SK-N-SH treated with all-trans-retinoic acid at 6 μM for 48 hours (cell line): ENCODE results near the gene ADD3.

Experiments
- BACH2 ChIP-seq: fragments of 250-450 bp; sonication (Bioruptor Pico); IDR thresholded peaks from 2 replicates; pipeline ENCODE4 v1.9.0; 2021; ENCODE audit warnings: mild to moderate bottlenecking, borderline replicate concordance
- GLIS3 ChIP-seq: fragments of 250-450 bp; sonication (Bioruptor Pico); IDR thresholded peaks from 2 replicates; pipeline ENCODE4 v1.5.0; 2020; ENCODE audit warnings: mild to moderate bottlenecking, moderate library complexity
- ISL1 ChIP-seq: fragments of 250-450 bp; sonication (Bioruptor Pico); IDR thresholded peaks from 2 replicates; pipeline ENCODE4 v2.1.2; 2022; ENCODE audit warnings: mild to moderate bottlenecking, moderate library complexity
- RARB ChIP-seq: fragments of 250-450 bp; sonication (Bioruptor Pico); IDR thresholded peaks from 2 replicates; pipeline ENCODE4 v1.8.0; 2021; ENCODE audit warnings: mild to moderate bottlenecking, moderate library complexity
- ZC3H10 ChIP-seq: fragments of 250-450 bp; sonication (Bioruptor Pico); IDR thresholded peaks from 2 replicates; pipeline ENCODE4 v1.5.1; 2021; ENCODE audit warnings: mild to moderate bottlenecking, moderate library complexity
- ZFP3 ChIP-seq: fragments of 250-450 bp; sonication (Bioruptor Pico); IDR thresholded peaks from 2 replicates; pipeline ENCODE4 v1.5.0; 2020; ENCODE audit warnings: mild to moderate bottlenecking, moderate library complexity
- ZFP30 ChIP-seq: fragments of 450-650 bp; formaldehyde crosslinking; IDR thresholded peaks from 2 replicates; pipeline ENCODE4 v1.5.0; 2022; ENCODE audit warnings: mild to moderate bottlenecking, moderate library complexity
- ZNF8 ChIP-seq: fragments of 450-650 bp; formaldehyde crosslinking; IDR thresholded peaks from 2 replicates; pipeline ENCODE4 v1.5.0; 2020; ENCODE audit warnings: mild to moderate bottlenecking, moderate library complexity
- TF ChIP-seq, protein P1 (sequence below): fragments of 250-450 bp; sonication (Bioruptor Pico); IDR thresholded peaks from 2 replicates; pipeline ENCODE4 v1.8.0; 2020; ENCODE audit warnings: mild to moderate bottlenecking, moderate library complexity, borderline replicate concordance

DNA sequence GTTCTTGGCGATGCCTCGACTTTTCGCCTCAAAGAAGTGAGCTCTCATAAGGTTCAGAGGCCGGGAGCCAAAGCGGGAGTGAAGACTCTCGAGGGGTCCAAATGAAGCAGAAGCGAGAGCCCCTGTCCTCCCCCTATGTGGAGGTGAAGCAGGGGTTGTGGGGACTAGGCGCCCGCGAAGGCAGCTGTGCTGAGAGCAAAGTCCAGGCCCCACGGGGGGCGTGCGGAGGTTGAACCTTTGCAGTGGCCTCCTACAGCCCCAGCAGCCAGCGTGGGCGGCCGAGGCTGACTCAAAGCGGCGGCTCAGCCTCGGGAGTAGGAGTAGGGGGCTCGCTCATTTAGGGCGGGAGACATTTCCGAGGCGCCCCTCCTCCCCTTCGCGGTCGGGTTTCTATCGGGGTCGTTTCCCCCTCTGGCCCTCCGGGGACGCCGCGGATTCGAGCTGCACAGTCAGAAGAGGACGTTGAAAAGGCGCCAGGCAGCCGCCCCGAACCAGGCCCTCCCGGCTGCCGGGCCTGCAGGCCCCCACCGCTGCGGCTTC, 553 bp upstream of the ADD3 start:
- TF ChIP-seq GLIS3 (CRISPR knock-in tag) (no peak), ISL1 (no peak), BACH2 (no peak), ZFP30 (CRISPR knock-in tag) (no peak), ZNF8 (CRISPR knock-in tag) (no peak), ZC3H10 (no peak), RARB (CRISPR knock-in tag) (no peak), ZFP3 (CRISPR knock-in tag) (no peak)
- TF ChIP-seq, protein P1, sequence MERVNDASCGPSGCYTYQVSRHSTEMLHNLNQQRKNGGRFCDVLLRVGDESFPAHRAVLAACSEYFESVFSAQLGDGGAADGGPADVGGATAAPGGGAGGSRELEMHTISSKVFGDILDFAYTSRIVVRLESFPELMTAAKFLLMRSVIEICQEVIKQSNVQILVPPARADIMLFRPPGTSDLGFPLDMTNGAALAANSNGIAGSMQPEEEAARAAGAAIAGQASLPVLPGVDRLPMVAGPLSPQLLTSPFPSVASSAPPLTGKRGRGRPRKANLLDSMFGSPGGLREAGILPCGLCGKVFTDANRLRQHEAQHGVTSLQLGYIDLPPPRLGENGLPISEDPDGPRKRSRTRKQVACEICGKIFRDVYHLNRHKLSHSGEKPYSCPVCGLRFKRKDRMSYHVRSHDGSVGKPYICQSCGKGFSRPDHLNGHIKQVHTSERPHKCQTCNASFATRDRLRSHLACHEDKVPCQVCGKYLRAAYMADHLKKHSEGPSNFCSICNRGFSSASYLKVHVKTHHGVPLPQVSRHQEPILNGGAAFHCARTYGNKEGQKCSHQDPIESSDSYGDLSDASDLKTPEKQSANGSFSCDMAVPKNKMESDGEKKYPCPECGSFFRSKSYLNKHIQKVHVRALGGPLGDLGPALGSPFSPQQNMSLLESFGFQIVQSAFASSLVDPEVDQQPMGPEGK: peak; percentile 21; the same call in 1 of the 2 replicates
